ENCODE results near the gene SAE1. TPM values are rescaled to one million over a fixed set of nuclear protein-coding genes. Genes with fewer than 3 reads are reported as not detected.

Gene SAE1
- total RNA-seq, 1 experiment from 2014 or later = 251 TPM

- Mint-ChIP-seq H3K36me3 (ENCODE audit: insufficient read depth, unreplicated experiment) (peaks cover 100% of the 10 kb centered on the region), H3K27me3 (ENCODE audit: insufficient read depth, unreplicated experiment) (no peaks in the 10 kb centered on the region), H3K4me1 (ENCODE audit: low read depth, unreplicated experiment) (peaks cover 31% of the 10 kb centered on the region), H3K27ac (ENCODE audit: unreplicated experiment) (peak overlapping the region; percentile 31), H3K9me3 (ENCODE audit: unreplicated experiment) (no peaks in the 10 kb centered on the region), H3K4me3 (ENCODE audit: unreplicated experiment) (peak overlapping the region; percentile 3)
- Histone ChIP-seq H3K36me3 (ENCODE audit: control insufficient read depth, insufficient read depth, low read length) (peaks cover 3% of the 10 kb centered on the region), H3K27me3 (replicated peaks; ENCODE audit: control insufficient read depth, insufficient read depth, low read length) (no peaks in the 10 kb centered on the region), H3K9me3 (no peaks in the 10 kb centered on the region), H3K4me1 (peaks cover 26% of the 10 kb centered on the region), H3K4me3 (ENCODE audit: low read depth, low read length) (no peak overlapping the region)
- BruUV-seq (replicated peaks) = no TSS peak
- POLR2A ChIA-PET = no interaction called here
- intact Hi-C loops (cut with micrococcal nuclease; ENCODE audit: unreplicated experiment) = loop anchor here (2.0 kb wide), 1 partner anchor 21 kb away; the partner anchor contains the start of gene SAE1
- CTCF ChIA-PET = no interaction called here
- DNase-seq = no peak
- no peak for TF ChIP-seq CTCF (IDR thresholded peaks at IDR 0.05; ENCODE audit: insufficient read depth in 1 of 2, low read depth in 1 of 2, low read length in 1 of 2, severe bottlenecking in 1 of 2, unreplicated experiment in 1 of 2)
These were observed 21.0 kb downstream of the SAE1 start for GRCh38 chr19:47151627-47152026.

GRCh38 chr19:47152205-47152604 lies 21.6 kb downstream of the SAE1 start:
- CTCF ChIA-PET = interaction anchor here (0.6 to 1.2 kb wide), 2 partner anchors 56 to 92 kb away, joined by 3 to 5 read pairs; no protein-coding TSS in a partner anchor
- Mint-ChIP-seq H3K27me3 (ENCODE audit: insufficient read depth, unreplicated experiment) (no peaks in the 10 kb centered on the region), H3K4me1 (ENCODE audit: low read depth, unreplicated experiment) (peaks cover 36% of the 10 kb centered on the region), H3K4me3 (ENCODE audit: unreplicated experiment) (peak overlapping the region; percentile 3), H3K36me3 (ENCODE audit: insufficient read depth, unreplicated experiment) (peaks cover 100% of the 10 kb centered on the region), H3K27ac (ENCODE audit: unreplicated experiment) (peak overlapping the region; percentile 31), H3K9me3 (ENCODE audit: unreplicated experiment) (no peaks in the 10 kb centered on the region)
- Histone ChIP-seq H3K27me3 (replicated peaks; ENCODE audit: control insufficient read depth, insufficient read depth, low read length) (no peaks in the 10 kb centered on the region), H3K4me1 (peaks cover 32% of the 10 kb centered on the region), H3K36me3 (ENCODE audit: control insufficient read depth, insufficient read depth, low read length) (peaks cover 3% of the 10 kb centered on the region), H3K4me3 (ENCODE audit: low read depth, low read length) (no peak overlapping the region), H3K9me3 (no peaks in the 10 kb centered on the region)
- BruUV-seq (replicated peaks) = no TSS peak
- TF ChIP-seq CTCF (IDR thresholded peaks at IDR 0.05; ENCODE audit: insufficient read depth in 1 of 2, low read depth in 1 of 2, low read length in 1 of 2, severe bottlenecking in 1 of 2, unreplicated experiment in 1 of 2) = no peak
- DNase-seq = peak in 1 of 2 experiments; percentile 34
- intact Hi-C loops (cut with micrococcal nuclease; ENCODE audit: unreplicated experiment) = loop anchor here (2.0 kb wide), 1 partner anchor 21 kb away; the partner anchor contains the start of gene SAE1
- POLR2A ChIA-PET = no interaction called here

GRCh38 chr19:47152632-47153031 lies 22.0 kb downstream of the SAE1 start:
- Histone ChIP-seq H3K9me3 (no peaks in the 10 kb centered on the region), H3K4me3 (ENCODE audit: low read depth, low read length) (no peak overlapping the region), H3K27me3 (replicated peaks; ENCODE audit: control insufficient read depth, insufficient read depth, low read length) (no peaks in the 10 kb centered on the region), H3K4me1 (peaks cover 33% of the 10 kb centered on the region), H3K36me3 (ENCODE audit: control insufficient read depth, insufficient read depth, low read length) (peaks cover 3% of the 10 kb centered on the region)
- Mint-ChIP-seq H3K36me3 (ENCODE audit: insufficient read depth, unreplicated experiment) (peaks cover 100% of the 10 kb centered on the region), H3K4me1 (ENCODE audit: low read depth, unreplicated experiment) (peaks cover 36% of the 10 kb centered on the region), H3K27ac (ENCODE audit: unreplicated experiment) (peak overlapping the region; percentile 31), H3K9me3 (ENCODE audit: unreplicated experiment) (no peaks in the 10 kb centered on the region), H3K4me3 (ENCODE audit: unreplicated experiment) (peak overlapping the region; percentile 3), H3K27me3 (ENCODE audit: insufficient read depth, unreplicated experiment) (no peaks in the 10 kb centered on the region)
- POLR2A ChIA-PET = no interaction called here
- BruUV-seq (replicated peaks) = no TSS peak
- CTCF ChIA-PET = interaction anchor here (0.6 to 1.2 kb wide), 2 partner anchors 57 to 91 kb away, joined by 3 to 5 read pairs; no protein-coding TSS in a partner anchor
- intact Hi-C loops (cut with micrococcal nuclease; ENCODE audit: unreplicated experiment) = loop anchor here (2.0 kb wide), 1 partner anchor 22 kb away; the partner anchor contains the start of gene SAE1
- TF ChIP-seq CTCF (IDR thresholded peaks at IDR 0.05; ENCODE audit: insufficient read depth in 1 of 2, low read depth in 1 of 2, low read length in 1 of 2, severe bottlenecking in 1 of 2, unreplicated experiment in 1 of 2) = no peak
- DNase-seq = peak in 1 of 2 experiments; percentile 55

Data from Caco-2 (cell line).